PC-3 (cell line): Measurements from ENCODE around the gene KCNG4. TPM values are rescaled to one million over a fixed set of nuclear protein-coding genes. Genes with fewer than 3 reads are reported as not detected.

ENCODE experiments used
- ATAC-seq: fragments of 200-7000 bp; cut with Tn5 transposase; 2 replicates; pipeline ENCODE4 v1.9.1; 2020; ENCODE audit warnings: mild to moderate bottlenecking, moderate library complexity
- BruUV-seq: library from RNA; stranded (reverse); fragments of 400-500 nt; replicated peaks from 2 replicates; lab custom pipeline; 2021; lab: Mats Ljungman, UMichigan
- CTCF ChIA-PET: fragments of 300-600 bp; sonication (Branson Sonifier 250); formaldehyde crosslinking; loops from one replicate; lab custom pipeline; 2022; ENCODE audit warnings: antibody characterized with exemption; lab: Charles Lee
- POLR2A ChIA-PET: fragments of 300-600 bp; sonication (Branson Sonifier 250); formaldehyde crosslinking; loops from one replicate; lab custom pipeline; 2022; ENCODE audit warnings: antibody characterized with exemption; ENCODE audit not compliant: unreplicated experiment; lab: Charles Lee
- DNase-seq: peaks from one replicate; pipeline ENCODE4 v3.0.0-alpha.2; 2015
- H2AFZ ChIP-seq: fragments of 300-600 bp; sonication (generic); 2 replicates; pipeline ENCODE4 v1.6.0; 2016; ENCODE audit warnings: antibody characterized with exemption, low read length
- H3F3A ChIP-seq: fragments of 300-600 bp; sonication (generic); one replicate; pipeline ENCODE4 v1.6.0; 2017; ENCODE audit warnings: antibody characterized with exemption, low read length, control low read depth, mild to moderate bottlenecking; ENCODE audit not compliant: unreplicated experiment
- H3K27ac ChIP-seq: fragments of 300-600 bp; sonication (generic); 2 replicates; pipeline ENCODE4 v1.5.1; 2016; ENCODE audit warnings: mild to moderate bottlenecking, low read length
- H3K27me3 ChIP-seq: fragments of 300-600 bp; sonication (generic); 2 replicates; pipeline ENCODE4 v1.6.1; 2016; ENCODE audit warnings: low read length, mixed read lengths
- H3K36me3 ChIP-seq: fragments of 300-600 bp; sonication (generic); 2 replicates; pipeline ENCODE4 v1.6.1; 2016; ENCODE audit warnings: low read depth, mixed run types, low read length, mixed read lengths
- H3K4me1 ChIP-seq: fragments of 300-600 bp; sonication (generic); 2 replicates; pipeline ENCODE4 v1.5.1; 2016; ENCODE audit warnings: low read length; ENCODE audit not compliant: insufficient read depth
- H3K4me2 ChIP-seq: fragments of 300-600 bp; sonication (generic); 2 replicates; pipeline ENCODE4 v1.6.0; 2016; ENCODE audit warnings: low read length
- H3K4me3 ChIP-seq: fragments of 300-600 bp; sonication (generic); 2 replicates; pipeline ENCODE4 v1.5.1; 2016; ENCODE audit warnings: mild to moderate bottlenecking, low read length, mixed read lengths
- H3K79me2 ChIP-seq: fragments of 300-600 bp; sonication (generic); 2 replicates; pipeline ENCODE4 v1.6.1; 2017; ENCODE audit warnings: low read length, mixed read lengths
- H3K9ac ChIP-seq: fragments of 300-600 bp; sonication (generic); 2 replicates; pipeline ENCODE4 v1.6.0; 2016; ENCODE audit warnings: mild to moderate bottlenecking, low read length
- H3K9me2 ChIP-seq: fragments of 300-600 bp; sonication (generic); replicated peaks from 2 replicates; pipeline ENCODE4 v1.6.1; 2016; ENCODE audit warnings: mixed run types, low read length, mixed read lengths
- H3K9me3 ChIP-seq: fragments of 300-600 bp; sonication (generic); 2 replicates; pipeline ENCODE4 v1.6.1; 2016; ENCODE audit warnings: low read length, mixed read lengths
- H4K20me1 ChIP-seq: fragments of 300-600 bp; sonication (generic); 2 replicates; pipeline ENCODE4 v1.6.1; 2016; ENCODE audit warnings: low read length, mixed read lengths
- EZH2 ChIP-seq: fragments of 300-600 bp; sonication (generic); IDR thresholded peaks from one replicate; pipeline ENCODE4 v1.6.1; 2017; ENCODE audit warnings: antibody characterized with exemption, mild to moderate bottlenecking, low read length; ENCODE audit not compliant: unreplicated experiment
- EZH2phosphoT487 ChIP-seq: fragments of 300-600 bp; sonication (generic); IDR thresholded peaks from 2 replicates; pipeline ENCODE4 v1.6.1; 2018; ENCODE audit warnings: mild to moderate bottlenecking, antibody characterized with exemption, low read length, borderline replicate concordance
- intact Hi-C: fragments of 100-400 bp; cut with micrococcal nuclease; formaldehyde crosslinking; loops from 2 replicates; pipeline ENCODE4 v1.9.0; 2023
- total RNA-seq: library from RNA; depleted of rRNA; stranded (reverse); fragments of >200 nt; gene quantifications from 2 replicates; pipeline ENCODE4 v1.2.3, GENCODE V29; 2014
- TF ChIP-seq, protein P1 (sequence below): fragments of 300-600 bp; sonication (generic); conservative IDR thresholded peaks from 2 replicates; pipeline ENCODE4 v1.5.1; 2017; ENCODE audit warnings: antibody characterized with exemption, low read depth, mild to moderate bottlenecking, low read length

The KCNG4 gene
- total RNA-seq, 1 experiment from 2014 or later: 0.04 TPM

DNA sequence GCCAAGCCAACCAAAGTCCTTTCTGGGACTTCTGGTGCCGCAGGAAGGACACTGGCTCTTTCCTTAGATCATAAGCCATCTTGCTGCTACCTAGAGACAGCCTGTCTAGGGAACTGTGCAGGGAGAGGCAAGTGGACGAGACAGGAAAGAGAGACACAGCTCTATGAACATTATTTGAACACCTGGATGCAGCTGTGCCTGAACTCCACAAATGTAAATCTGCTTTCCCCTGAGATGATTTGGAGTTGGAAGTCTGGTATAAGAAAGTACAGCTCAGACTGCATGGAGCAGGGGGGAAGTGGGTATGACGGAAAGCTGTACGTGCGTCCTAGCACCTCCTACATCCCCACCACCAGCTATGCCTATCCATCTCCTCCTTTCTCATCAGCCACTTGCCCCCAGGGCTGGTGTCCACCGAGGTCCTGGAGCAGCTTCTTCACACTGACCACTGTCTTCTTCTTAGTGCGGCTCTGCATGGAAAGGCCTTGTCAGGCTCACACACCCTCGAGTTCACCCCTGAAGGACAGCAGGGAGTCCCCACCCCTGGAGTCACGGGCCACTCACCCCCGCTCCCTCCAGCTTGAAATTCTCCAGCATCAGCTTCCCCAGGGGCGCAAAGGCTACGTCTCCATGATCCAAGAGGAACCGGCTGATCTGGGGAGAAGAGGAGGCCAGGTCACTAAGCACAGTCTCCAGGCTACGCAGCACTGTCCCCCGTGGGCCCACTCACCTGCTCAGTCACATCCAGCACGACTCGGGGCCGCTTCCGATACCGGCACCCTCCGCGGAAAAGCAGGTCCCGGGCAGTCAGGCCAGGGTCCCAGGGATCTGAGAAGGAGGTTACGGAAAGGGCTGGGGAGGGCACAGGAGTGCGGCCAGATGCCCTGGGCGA is 56.9 kb downstream of the KCNG4 start:
- DNase-seq (no peak), ATAC-seq (no peak)
- no peaks in the 10 kb centered on the region for H3F3A ChIP-seq
- intact Hi-C loops: no loop called here
- no peaks in the 10 kb centered on the region for H3K9me3 ChIP-seq
- H3K27ac ChIP-seq: no peak overlapping the region
- TF ChIP-seq, protein P1, sequence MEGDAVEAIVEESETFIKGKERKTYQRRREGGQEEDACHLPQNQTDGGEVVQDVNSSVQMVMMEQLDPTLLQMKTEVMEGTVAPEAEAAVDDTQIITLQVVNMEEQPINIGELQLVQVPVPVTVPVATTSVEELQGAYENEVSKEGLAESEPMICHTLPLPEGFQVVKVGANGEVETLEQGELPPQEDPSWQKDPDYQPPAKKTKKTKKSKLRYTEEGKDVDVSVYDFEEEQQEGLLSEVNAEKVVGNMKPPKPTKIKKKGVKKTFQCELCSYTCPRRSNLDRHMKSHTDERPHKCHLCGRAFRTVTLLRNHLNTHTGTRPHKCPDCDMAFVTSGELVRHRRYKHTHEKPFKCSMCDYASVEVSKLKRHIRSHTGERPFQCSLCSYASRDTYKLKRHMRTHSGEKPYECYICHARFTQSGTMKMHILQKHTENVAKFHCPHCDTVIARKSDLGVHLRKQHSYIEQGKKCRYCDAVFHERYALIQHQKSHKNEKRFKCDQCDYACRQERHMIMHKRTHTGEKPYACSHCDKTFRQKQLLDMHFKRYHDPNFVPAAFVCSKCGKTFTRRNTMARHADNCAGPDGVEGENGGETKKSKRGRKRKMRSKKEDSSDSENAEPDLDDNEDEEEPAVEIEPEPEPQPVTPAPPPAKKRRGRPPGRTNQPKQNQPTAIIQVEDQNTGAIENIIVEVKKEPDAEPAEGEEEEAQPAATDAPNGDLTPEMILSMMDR: no peak
- no peak for TF ChIP-seq EZH2
- TF ChIP-seq EZH2phosphoT487: no peak
- H4K20me1 ChIP-seq: no peaks in the 10 kb centered on the region
- peaks cover 2% of the 10 kb centered on the region; the same call in 1 of the 2 replicates for H3K4me1 ChIP-seq
- no peaks in the 10 kb centered on the region for H3K27me3 ChIP-seq
- no peak overlapping the region for H2AFZ ChIP-seq
- CTCF ChIA-PET: no interaction called here
- peaks cover 28% of the 10 kb centered on the region for H3K79me2 ChIP-seq
- POLR2A ChIA-PET: no interaction called here
- H3K9me2 ChIP-seq: no peaks in the 10 kb centered on the region
- H3K4me3 ChIP-seq: no peak overlapping the region
- BruUV-seq: no TSS peak
- H3K9ac ChIP-seq: no peak overlapping the region
- no peak overlapping the region for H3K4me2 ChIP-seq
- no peaks in the 10 kb centered on the region; the same call in 1 of the 2 replicates for H3K36me3 ChIP-seq

DNA sequence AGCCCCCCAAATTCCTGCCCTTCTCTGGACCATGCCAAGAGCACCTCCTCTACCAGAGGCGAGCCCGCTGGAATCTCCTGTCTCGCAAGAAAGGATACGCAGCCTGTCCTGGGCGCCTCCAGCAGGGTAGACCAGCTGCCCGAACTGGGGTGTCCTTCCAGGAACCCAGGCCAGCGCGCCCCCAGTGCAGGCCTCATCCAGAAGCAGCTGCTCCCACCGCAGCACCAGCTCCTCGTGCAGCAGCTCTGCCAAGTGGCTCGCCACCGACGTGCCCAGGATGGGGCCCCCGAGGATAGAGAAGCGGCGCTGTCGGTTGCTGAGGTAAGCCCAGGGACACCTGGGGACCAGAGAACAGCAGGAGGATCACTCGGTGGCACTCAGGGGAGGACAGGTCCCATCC is 57.7 kb downstream of the KCNG4 start:
- DNase-seq (no peak), ATAC-seq (no peak)
- Histone ChIP-seq H3K9ac (no peak overlapping the region), H3K9me2 (no peaks in the 10 kb centered on the region), H2AFZ (no peak overlapping the region), H3K36me3 (no peaks in the 10 kb centered on the region; the same call in 1 of the 2 replicates), H3K4me2 (no peak overlapping the region), H4K20me1 (no peaks in the 10 kb centered on the region), H3K4me1 (peaks cover 10% of the 10 kb centered on the region; the same call in 1 of the 2 replicates), H3K79me2 (peaks cover 28% of the 10 kb centered on the region), H3K27ac (no peak overlapping the region), H3K4me3 (no peak overlapping the region), H3K27me3 (no peaks in the 10 kb centered on the region), H3K9me3 (no peaks in the 10 kb centered on the region), H3F3A (no peaks in the 10 kb centered on the region)
- no TSS peak for BruUV-seq
- CTCF ChIA-PET: no interaction called here
- TF ChIP-seq EZH2phosphoT487: no peak
- TF ChIP-seq, protein P1: no peak
- no peak for TF ChIP-seq EZH2
- POLR2A ChIA-PET: no interaction called here
- intact Hi-C loops: no loop called here
